ENCODE data around the gene TEAD4.

DNA sequence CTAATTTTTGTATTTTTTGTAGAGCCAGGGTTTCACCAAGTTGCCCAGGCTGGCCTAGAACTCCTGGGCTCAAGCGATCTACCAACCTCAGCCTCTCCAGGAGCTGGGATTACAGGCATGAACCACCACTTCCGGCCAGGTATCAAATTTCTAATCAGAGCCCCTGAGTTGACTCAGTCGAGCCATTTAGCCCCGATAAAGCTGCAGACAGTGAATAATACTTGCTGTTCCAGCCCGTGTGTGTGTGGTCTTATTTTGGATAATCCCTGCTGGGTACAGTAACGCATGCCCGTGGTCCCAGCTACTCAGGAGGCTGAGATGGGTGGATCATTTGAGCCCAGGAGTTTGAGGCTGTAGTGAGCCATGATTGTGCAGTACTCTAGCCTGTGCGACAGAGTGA, 57.0 kb downstream of the TEAD4 start:
- TF ChIP-seq, protein P1, sequence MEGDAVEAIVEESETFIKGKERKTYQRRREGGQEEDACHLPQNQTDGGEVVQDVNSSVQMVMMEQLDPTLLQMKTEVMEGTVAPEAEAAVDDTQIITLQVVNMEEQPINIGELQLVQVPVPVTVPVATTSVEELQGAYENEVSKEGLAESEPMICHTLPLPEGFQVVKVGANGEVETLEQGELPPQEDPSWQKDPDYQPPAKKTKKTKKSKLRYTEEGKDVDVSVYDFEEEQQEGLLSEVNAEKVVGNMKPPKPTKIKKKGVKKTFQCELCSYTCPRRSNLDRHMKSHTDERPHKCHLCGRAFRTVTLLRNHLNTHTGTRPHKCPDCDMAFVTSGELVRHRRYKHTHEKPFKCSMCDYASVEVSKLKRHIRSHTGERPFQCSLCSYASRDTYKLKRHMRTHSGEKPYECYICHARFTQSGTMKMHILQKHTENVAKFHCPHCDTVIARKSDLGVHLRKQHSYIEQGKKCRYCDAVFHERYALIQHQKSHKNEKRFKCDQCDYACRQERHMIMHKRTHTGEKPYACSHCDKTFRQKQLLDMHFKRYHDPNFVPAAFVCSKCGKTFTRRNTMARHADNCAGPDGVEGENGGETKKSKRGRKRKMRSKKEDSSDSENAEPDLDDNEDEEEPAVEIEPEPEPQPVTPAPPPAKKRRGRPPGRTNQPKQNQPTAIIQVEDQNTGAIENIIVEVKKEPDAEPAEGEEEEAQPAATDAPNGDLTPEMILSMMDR (conservative IDR thresholded peaks at IDR 0.05; ENCODE audit: low read depth, low read length), result no peak
- no peak for TF ChIP-seq EZH2 (IDR thresholded peaks at IDR 0.05; ENCODE audit: borderline replicate concordance, low read depth, low read length, poor library complexity, severe bottlenecking)

All from A673 (cell line).